GM20000 (cell line): ENCODE measurements around the gene LSMEM2.

Source experiments
- DNase-seq: peaks from one replicate; pipeline ENCODE4 v3.0.0; 2012; ENCODE audit warnings: low spot score
- TF ChIP-seq, protein P1 (sequence below): IDR thresholded peaks from 2 replicates; pipeline ENCODE4 v1.5.1; 2012; ENCODE audit warnings: mild to moderate bottlenecking, control low read depth; ENCODE audit errors: extremely low read depth, missing control alignments

Gene LSMEM2

DNA sequence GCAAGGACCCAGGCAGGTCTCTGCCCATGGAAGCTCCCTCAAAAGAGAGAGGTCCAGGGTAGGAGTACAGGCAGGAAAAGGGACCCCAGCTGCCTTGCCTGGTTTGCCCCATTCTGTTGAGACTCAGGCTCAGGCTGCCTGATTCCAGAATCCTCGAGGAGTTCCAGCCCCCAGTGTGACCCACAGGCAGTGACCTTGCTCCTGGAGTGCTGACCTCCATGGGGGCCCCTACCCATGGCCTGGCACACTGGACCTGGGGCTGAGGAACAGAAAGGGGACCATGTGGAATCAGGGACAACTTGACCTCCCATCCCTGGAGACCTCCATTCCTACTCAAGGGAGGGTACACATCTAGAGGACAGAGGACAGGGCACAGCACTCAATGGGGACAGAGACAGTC, 13.3 kb upstream of the LSMEM2 start:
- TF ChIP-seq, protein P1, sequence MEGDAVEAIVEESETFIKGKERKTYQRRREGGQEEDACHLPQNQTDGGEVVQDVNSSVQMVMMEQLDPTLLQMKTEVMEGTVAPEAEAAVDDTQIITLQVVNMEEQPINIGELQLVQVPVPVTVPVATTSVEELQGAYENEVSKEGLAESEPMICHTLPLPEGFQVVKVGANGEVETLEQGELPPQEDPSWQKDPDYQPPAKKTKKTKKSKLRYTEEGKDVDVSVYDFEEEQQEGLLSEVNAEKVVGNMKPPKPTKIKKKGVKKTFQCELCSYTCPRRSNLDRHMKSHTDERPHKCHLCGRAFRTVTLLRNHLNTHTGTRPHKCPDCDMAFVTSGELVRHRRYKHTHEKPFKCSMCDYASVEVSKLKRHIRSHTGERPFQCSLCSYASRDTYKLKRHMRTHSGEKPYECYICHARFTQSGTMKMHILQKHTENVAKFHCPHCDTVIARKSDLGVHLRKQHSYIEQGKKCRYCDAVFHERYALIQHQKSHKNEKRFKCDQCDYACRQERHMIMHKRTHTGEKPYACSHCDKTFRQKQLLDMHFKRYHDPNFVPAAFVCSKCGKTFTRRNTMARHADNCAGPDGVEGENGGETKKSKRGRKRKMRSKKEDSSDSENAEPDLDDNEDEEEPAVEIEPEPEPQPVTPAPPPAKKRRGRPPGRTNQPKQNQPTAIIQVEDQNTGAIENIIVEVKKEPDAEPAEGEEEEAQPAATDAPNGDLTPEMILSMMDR, result no peak
- DNase-seq, result peak; percentile 19

DNA sequence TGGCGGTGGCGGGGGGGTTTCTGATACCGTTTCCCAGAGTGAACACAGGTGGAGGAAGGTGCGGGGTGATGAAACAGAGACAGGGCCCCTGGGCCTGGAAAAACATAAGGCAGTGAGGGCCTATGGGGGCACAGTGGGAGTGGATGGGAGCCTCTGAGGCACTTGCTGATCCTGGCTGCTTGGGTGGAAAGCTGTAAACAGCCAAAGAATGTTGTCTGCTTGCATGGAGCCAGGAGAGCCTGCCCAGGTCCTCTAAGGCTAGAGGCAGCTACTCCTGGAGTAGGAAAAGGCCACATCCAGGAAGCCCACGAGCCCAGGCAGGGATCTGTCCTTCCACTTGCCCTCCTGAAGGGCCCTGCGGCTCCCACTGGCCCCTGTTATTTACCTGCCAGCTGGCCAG, 12.9 kb upstream of the LSMEM2 start:
- TF ChIP-seq, protein P1, result no peak
- no peak for DNase-seq

DNA sequence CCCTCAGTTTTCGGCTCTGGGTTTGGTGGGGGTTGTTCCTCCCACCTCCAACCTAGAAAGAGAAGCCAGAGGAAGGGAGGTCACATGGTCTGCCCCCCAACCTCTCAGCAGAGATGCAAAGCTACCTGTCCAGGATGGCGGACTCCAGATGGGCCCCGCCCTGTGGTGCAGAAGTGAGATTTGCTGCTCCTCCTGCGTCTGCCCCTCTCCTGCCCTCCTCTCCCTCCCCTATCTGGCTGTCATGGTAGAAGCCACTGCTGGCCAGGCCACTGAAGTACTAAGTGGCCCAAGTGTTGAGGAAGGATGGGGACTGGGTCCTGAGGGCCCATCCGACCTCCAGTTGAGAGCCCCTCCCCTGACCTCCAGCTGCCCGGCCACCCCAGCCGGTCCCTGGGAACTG, 12.1 kb upstream of the LSMEM2 start:
- TF ChIP-seq, protein P1, result no peak
- no peak for DNase-seq

DNA sequence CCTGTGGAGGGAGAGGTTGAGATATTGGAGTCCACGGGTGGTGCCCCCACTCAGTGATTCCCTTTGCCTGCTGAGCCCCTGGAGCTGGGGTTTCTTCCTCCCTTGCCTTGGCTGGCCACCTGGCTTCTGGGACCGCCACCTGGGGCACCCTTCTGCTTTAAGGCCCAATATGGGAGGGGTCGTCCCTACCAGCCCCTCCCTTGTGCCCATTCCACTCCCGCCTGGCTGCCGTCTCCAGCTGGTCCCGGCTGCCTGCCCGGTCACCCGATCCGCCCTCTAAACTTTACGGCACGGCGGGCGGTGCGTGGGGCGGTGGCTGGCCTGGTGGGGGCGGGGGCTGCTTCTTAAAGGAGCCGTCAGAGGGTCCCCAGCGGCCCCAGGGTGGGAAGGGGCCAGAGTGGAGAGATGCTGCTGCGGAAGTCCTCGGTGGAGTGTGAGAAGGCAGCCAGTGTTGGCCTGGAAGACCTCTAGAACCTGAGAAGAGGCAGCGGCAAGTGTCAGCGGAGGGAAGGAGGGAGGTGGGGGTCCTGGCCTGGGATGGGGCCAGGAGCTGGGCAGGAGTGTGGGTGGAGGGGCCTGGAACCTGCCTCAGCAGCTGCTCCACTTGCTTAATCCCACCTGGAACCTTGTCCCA, 11.5 kb upstream of the LSMEM2 start:
- TF ChIP-seq, protein P1, result no peak
- DNase-seq, result no peak

DNA sequence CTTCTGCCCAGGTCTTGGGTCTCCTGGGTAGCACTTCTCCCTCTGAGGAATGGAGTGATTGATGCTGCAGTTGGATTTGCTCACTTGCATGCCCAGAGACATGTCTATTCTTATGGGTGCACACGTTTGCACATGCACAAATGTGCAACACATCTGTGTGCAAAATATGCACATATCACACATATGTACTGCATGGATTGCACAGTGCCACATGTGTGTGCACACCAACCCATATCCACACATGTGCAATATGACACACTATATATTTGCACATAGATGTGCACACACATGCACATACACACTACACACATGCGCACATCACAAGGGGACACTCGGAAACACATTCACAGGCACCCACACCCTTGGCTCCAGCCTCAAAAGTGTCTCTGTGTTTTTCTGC, 10.6 kb upstream of the LSMEM2 start:
- no peak for DNase-seq
- TF ChIP-seq, protein P1, result no peak

DNA sequence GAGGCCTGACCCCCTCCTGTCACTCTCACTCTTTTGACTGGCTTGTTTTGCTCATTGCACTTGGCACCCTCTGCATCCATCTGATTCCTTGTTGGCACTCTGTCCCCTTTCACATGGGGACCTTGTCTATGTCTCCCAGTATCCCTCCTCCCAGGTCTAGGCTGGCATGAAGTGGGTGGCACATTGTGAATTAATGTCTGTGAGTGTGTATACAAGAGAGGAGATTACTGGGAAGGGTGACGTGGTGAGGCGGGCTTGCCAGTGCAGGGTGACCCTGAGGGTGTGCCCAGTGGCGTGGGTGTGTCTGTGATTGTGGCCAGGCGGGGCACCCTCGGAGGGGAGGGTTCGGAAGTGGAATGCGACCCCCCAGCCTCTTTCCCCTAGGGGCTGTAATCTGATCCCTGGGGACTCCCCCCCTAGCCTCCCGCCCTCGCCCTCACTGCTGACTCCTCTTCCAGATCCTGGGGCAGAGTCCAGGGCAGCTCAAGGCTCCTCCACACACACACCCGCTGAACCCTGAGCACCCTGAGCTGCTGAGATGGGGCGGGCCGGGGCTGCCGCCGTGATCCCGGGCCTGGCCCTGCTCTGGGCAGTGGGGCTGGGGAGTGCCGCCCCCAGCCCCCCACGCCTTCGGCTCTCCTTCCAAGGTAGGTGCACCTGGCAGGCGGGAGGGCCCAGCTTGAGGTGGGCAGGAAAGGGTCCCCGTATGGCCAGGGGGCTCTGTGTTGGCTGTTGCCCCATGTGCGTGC, 10.0 kb upstream of the LSMEM2 start, which contains the start of gene SEMA3B:
Gene SEMA3B (plus strand): TSS at position 445 of the 749 bp plus-strand sequence. CDS start 94 bp downstream, at position 539.
- DNase-seq, result no peak
- TF ChIP-seq, protein P1, result no peak

DNA sequence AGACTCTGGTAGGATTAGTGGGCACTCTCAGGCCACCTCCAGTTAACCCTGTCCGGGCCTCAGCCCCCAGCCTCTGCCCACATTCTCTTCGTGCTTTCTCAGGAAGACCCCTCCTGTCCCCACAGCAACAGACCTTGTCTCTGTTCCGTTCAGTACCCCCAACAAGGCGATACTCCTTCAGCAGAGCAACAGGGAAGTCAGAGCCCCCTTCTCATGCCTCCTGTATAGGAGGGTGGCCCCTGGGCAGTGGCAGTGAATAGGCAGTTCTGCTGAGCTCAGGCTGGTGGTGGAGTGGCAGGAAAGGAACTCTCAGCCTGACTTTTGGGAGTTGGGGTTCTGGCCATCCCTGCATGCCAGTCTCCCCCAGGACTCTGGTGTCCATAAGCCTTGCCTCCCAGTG, 9.4 kb upstream of the LSMEM2 start:
- peak; percentile 20 for DNase-seq
- TF ChIP-seq, protein P1, result no peak
